SK-N-SH treated with all-trans-retinoic acid at 6 μM for 48 hours (cell line): ENCODE results near the gene FLNC.

Experiments used
- ATAC-seq: fragments of 200-7000 bp; cut with Tn5 transposase; 3 replicates; pipeline ENCODE4 v1.9.1; 2020; ENCODE audit warnings: mild to moderate bottlenecking, moderate library complexity
- BACH2 ChIP-seq: fragments of 250-450 bp; sonication (Bioruptor Pico); IDR thresholded peaks from 2 replicates; pipeline ENCODE4 v1.9.0; 2021; ENCODE audit warnings: mild to moderate bottlenecking, borderline replicate concordance
- CREB5 ChIP-seq: fragments of 250-450 bp; sonication (Bioruptor Pico); IDR thresholded peaks from 2 replicates; pipeline ENCODE4 v1.5.1; 2020; ENCODE audit warnings: low read depth, mild to moderate bottlenecking, moderate library complexity
- CSDC2 ChIP-seq: fragments of 250-450 bp; sonication (Bioruptor Pico); IDR thresholded peaks from 2 replicates; pipeline ENCODE4 v1.5.0; 2020; ENCODE audit warnings: mild to moderate bottlenecking, moderate library complexity
- CSRNP3 ChIP-seq: fragments of 250-450 bp; sonication (Bioruptor Pico); IDR thresholded peaks from 2 replicates; pipeline ENCODE4 v1.5.1; 2021; ENCODE audit warnings: mild to moderate bottlenecking, moderate library complexity
- GLIS3 ChIP-seq: fragments of 250-450 bp; sonication (Bioruptor Pico); IDR thresholded peaks from 2 replicates; pipeline ENCODE4 v1.5.0; 2020; ENCODE audit warnings: mild to moderate bottlenecking, moderate library complexity
- ISL1 ChIP-seq: fragments of 250-450 bp; sonication (Bioruptor Pico); IDR thresholded peaks from 2 replicates; pipeline ENCODE4 v2.1.2; 2022; ENCODE audit warnings: mild to moderate bottlenecking, moderate library complexity
- OSR1 ChIP-seq: fragments of 250-450 bp; sonication (Bioruptor Pico); IDR thresholded peaks from 2 replicates; pipeline ENCODE4 v1.8.0; 2022; ENCODE audit warnings: moderate library complexity, mild to moderate bottlenecking, inconsistent platforms
- PATZ1 ChIP-seq: fragments of 250-450 bp; sonication (Bioruptor Pico); IDR thresholded peaks from 2 replicates; pipeline ENCODE4 v1.8.0; 2020; ENCODE audit warnings: mild to moderate bottlenecking, moderate library complexity, borderline replicate concordance
- POU6F1 ChIP-seq: fragments of 250-450 bp; sonication (Bioruptor Pico); IDR thresholded peaks from 2 replicates; pipeline ENCODE4 v1.8.0; 2021; ENCODE audit warnings: low read depth, mild to moderate bottlenecking, moderate library complexity, borderline replicate concordance
- PPARA ChIP-seq: fragments of 250-450 bp; sonication (Bioruptor Pico); IDR thresholded peaks from 2 replicates; pipeline ENCODE4 v1.5.0; 2020; ENCODE audit warnings: mild to moderate bottlenecking, borderline replicate concordance
- RARB ChIP-seq: fragments of 250-450 bp; sonication (Bioruptor Pico); IDR thresholded peaks from 2 replicates; pipeline ENCODE4 v1.8.0; 2021; ENCODE audit warnings: mild to moderate bottlenecking, moderate library complexity
- SNAI2 ChIP-seq: fragments of 250-450 bp; sonication (Bioruptor Pico); IDR thresholded peaks from 2 replicates; pipeline ENCODE4 v1.5.0; 2020; ENCODE audit warnings: mild to moderate bottlenecking, moderate library complexity
- TOX ChIP-seq: fragments of 250-450 bp; sonication (Bioruptor Pico); IDR thresholded peaks from 2 replicates; pipeline ENCODE4 v1.8.0; 2021; ENCODE audit warnings: mild to moderate bottlenecking, moderate library complexity, borderline replicate concordance
- TSHZ2 ChIP-seq: fragments of 250-450 bp; sonication (Bioruptor Pico); IDR thresholded peaks from 2 replicates; pipeline ENCODE4 v1.5.0; 2020; ENCODE audit warnings: mild to moderate bottlenecking, moderate library complexity
- ZC3H10 ChIP-seq: fragments of 250-450 bp; sonication (Bioruptor Pico); IDR thresholded peaks from 2 replicates; pipeline ENCODE4 v1.5.1; 2021; ENCODE audit warnings: mild to moderate bottlenecking, moderate library complexity
- ZFP3 ChIP-seq: fragments of 250-450 bp; sonication (Bioruptor Pico); IDR thresholded peaks from 2 replicates; pipeline ENCODE4 v1.5.0; 2020; ENCODE audit warnings: mild to moderate bottlenecking, moderate library complexity
- ZFP30 ChIP-seq: fragments of 450-650 bp; formaldehyde crosslinking; IDR thresholded peaks from 2 replicates; pipeline ENCODE4 v1.5.0; 2022; ENCODE audit warnings: mild to moderate bottlenecking, moderate library complexity
- ZNF565 ChIP-seq: fragments of 450-650 bp; formaldehyde crosslinking; conservative IDR thresholded peaks from 2 replicates; pipeline ENCODE4 v1.5.0; 2020; ENCODE audit warnings: low read depth, mild to moderate bottlenecking, moderate library complexity
- ZNF70 ChIP-seq: fragments of 450-650 bp; formaldehyde crosslinking; IDR thresholded peaks from 2 replicates; pipeline ENCODE4 v1.5.0; 2020; ENCODE audit warnings: mild to moderate bottlenecking, moderate library complexity
- ZNF8 ChIP-seq: fragments of 450-650 bp; formaldehyde crosslinking; IDR thresholded peaks from 2 replicates; pipeline ENCODE4 v1.5.0; 2020; ENCODE audit warnings: mild to moderate bottlenecking, moderate library complexity

Gene FLNC

GRCh38 chr7:128906766-128907559, 76.8 kb downstream of the FLNC start:
- ATAC-seq: no peak

More at GRCh38 chr7:128906766-128907559, 76.8 kb downstream of the FLNC start:
- no peak for TF ChIP-seq PATZ1 (CRISPR knock-in tag)
- no peak for TF ChIP-seq ZNF565 (CRISPR knock-in tag)
- no peak for TF ChIP-seq POU6F1 (CRISPR knock-in tag)
- TF ChIP-seq OSR1 (CRISPR knock-in tag): no peak
- no peak for TF ChIP-seq ZNF70 (CRISPR knock-in tag)
- no peak for TF ChIP-seq RARB
- TF ChIP-seq ZNF8 (CRISPR knock-in tag): no peak
- no peak for TF ChIP-seq TSHZ2 (CRISPR knock-in tag)
- TF ChIP-seq ZFP3 (CRISPR knock-in tag): no peak
- TF ChIP-seq CSRNP3 (CRISPR knock-in tag): no peak
- no peak for TF ChIP-seq PPARA (CRISPR knock-in tag)
- TF ChIP-seq CREB5 (CRISPR knock-in tag): no peak
- TF ChIP-seq GLIS3 (CRISPR knock-in tag): no peak
- TF ChIP-seq ZFP30 (CRISPR knock-in tag): no peak
- no peak for TF ChIP-seq BACH2 (CRISPR knock-in tag)
- no peak for TF ChIP-seq CSDC2
- TF ChIP-seq TOX: no peak
- no peak for TF ChIP-seq SNAI2 (CRISPR knock-in tag)
- TF ChIP-seq ISL1 (CRISPR knock-in tag): no peak
- TF ChIP-seq ZC3H10 (CRISPR knock-in tag): no peak
